Kidney epithelial cell (primary cell): ENCODE measurements around the gene CHST15. TPM values are rescaled to one million over a fixed set of nuclear protein-coding genes. Genes with fewer than 3 reads are reported as not detected.
"Not testable (repeated sequence)": the region's sequence is repeated elsewhere in the genome, so short reads cannot be mapped to it uniquely, and the experiment has no call there.

Experiments used
- DNase-seq: peaks from one replicate; pipeline ENCODE4 v3.0.0-alpha.2; 2010; ENCODE audit warnings: low read depth
- H3K27me3 ChIP-seq: 2 replicates; pipeline ENCODE4 v1.6.0; 2011; ENCODE audit warnings: low read length; ENCODE audit not compliant: control insufficient read depth, insufficient read depth
- H3K36me3 ChIP-seq: 2 replicates; pipeline ENCODE4 v1.5.1; 2011; ENCODE audit warnings: low read length; ENCODE audit not compliant: control insufficient read depth, insufficient read depth
- H3K4me3 ChIP-seq: 2 replicates; pipeline ENCODE4 v1.5.1; 2011; ENCODE audit warnings: low read depth, mild to moderate bottlenecking, control low read depth, low read length
- CTCF ChIP-seq: IDR thresholded peaks from 2 replicates; pipeline ENCODE4 v1.5.1; 2011; ENCODE audit warnings: mild to moderate bottlenecking, moderate library complexity, low read length, control low read depth, inconsistent platforms; ENCODE audit not compliant: insufficient read depth, poor library complexity, severe bottlenecking
- total RNA-seq: library from RNA; depleted of rRNA; stranded (reverse); fragments of >200 nt; gene quantifications from 2 replicates; pipeline ENCODE4 v1.2.3, GENCODE V29; 2015

The CHST15 gene
- total RNA-seq, 1 donor from 2014 or later: 18.1 TPM

DNA sequence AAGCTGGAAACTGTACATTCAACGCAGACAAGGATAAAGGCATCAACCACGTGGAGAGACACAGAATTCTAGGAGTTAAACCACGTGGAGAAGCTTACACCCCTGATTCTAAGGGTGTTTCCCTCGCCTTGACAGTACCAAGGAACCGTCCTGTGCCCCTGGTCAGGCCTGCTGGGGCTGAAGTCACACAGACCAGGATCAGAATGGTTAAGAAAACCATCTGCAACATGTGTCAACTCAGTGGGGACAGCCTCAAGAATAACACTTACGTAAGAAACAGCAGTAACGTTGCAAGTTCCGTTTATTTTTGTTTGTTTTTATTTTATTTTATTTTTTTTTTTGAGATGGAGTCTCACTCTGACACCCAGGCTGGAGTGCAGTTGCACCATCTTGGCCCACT is 55.6 kb downstream of the CHST15 start:
- no peak overlapping the region for H3K4me3 ChIP-seq
- no peak for TF ChIP-seq CTCF
- no peak for DNase-seq
- no peaks in the 10 kb centered on the region for H3K27me3 ChIP-seq
- no peaks in the 10 kb centered on the region for H3K36me3 ChIP-seq

GRCh38 chr10:124037286-124037685 is 56.1 kb downstream of the CHST15 start:
- Histone ChIP-seq H3K4me3 (no peak overlapping the region), H3K27me3 (no peaks in the 10 kb centered on the region), H3K36me3 (no peaks in the 10 kb centered on the region)
- TF ChIP-seq CTCF: no peak
- DNase-seq: no peak

DNA sequence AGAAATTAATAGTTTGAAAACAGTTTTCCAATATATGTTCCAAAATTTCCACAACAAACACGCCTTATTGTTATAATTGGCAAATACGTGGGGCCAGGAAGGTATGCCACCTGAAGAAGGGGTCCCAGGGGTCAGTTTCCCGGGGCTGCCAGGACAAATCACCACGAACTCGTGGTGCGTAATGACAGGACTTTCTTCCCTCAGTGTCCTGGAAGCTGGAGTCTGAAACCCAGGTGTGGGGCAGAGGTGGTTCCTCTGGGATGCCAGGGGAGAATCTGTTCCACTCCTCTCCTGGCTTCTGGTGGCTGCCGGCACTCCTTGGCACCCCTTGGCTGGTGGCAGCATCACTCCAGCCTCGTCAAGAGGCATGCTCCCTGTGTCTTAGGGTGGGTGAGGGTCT is 56.7 kb downstream of the CHST15 start:
- no peak for DNase-seq
- no peak for TF ChIP-seq CTCF
- Histone ChIP-seq H3K4me3 (no peak overlapping the region), H3K36me3 (no peaks in the 10 kb centered on the region), H3K27me3 (no peaks in the 10 kb centered on the region)

- TF ChIP-seq CTCF: no peak
- no peak for DNase-seq
Measured at GRCh38 chr10:124035928-124036558, 57.4 kb downstream of the CHST15 start.

GRCh38 chr10:124035306-124035927 is 58.0 kb downstream of the CHST15 start:
- Histone ChIP-seq H3K4me3 (no peak overlapping the region), H3K36me3 (no peaks in the 10 kb centered on the region), H3K27me3 (no peaks in the 10 kb centered on the region)
- no peak for DNase-seq
- no peak for TF ChIP-seq CTCF

More at GRCh38 chr10:124035928-124036558, 57.4 kb downstream of the CHST15 start:
- Histone ChIP-seq H3K36me3 (no peaks in the 10 kb centered on the region), H3K4me3 (no peak overlapping the region), H3K27me3 (no peaks in the 10 kb centered on the region)

GRCh38 chr10:124034576-124035305 is 58.7 kb downstream of the CHST15 start:
- not testable (repeated sequence) for H3K4me3 ChIP-seq, DNase-seq, H3K27me3 ChIP-seq, H3K36me3 ChIP-seq
